Middle frontal gyrus (tissue), 1 donor: ENCODE measurements around the gene ERI3.

Experiments
- DNase-seq: peaks from one replicate; pipeline ENCODE4 v3.0.0-alpha.2; 2015; ENCODE audit warnings: low spot score; ENCODE audit errors: extremely low spot score

Gene ERI3

DNA sequence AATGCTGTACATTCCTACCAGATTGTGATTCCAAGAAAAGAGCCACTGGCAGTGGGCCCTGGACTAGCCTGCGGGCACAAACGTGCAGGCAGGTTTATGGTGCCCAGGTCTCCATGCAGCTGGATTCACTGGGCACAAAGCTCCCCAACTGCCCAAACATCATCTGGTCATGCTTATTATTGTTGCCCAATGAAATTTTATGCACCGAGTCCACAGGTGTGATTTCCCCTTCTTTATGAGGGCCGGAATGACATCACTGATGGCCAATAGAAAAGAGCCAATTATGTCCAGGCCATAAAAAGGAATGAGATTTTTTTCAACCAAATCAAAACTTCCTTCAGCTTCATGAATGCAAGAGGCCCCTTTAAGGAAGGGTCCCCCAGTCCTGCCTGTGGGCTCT lies 66.2 kb downstream of the ERI3 start:
- no peak for DNase-seq

- DNase-seq, result no peak
Observed at GRCh38 chr1:44284184-44284583, 70.9 kb downstream of the ERI3 start.

DNA sequence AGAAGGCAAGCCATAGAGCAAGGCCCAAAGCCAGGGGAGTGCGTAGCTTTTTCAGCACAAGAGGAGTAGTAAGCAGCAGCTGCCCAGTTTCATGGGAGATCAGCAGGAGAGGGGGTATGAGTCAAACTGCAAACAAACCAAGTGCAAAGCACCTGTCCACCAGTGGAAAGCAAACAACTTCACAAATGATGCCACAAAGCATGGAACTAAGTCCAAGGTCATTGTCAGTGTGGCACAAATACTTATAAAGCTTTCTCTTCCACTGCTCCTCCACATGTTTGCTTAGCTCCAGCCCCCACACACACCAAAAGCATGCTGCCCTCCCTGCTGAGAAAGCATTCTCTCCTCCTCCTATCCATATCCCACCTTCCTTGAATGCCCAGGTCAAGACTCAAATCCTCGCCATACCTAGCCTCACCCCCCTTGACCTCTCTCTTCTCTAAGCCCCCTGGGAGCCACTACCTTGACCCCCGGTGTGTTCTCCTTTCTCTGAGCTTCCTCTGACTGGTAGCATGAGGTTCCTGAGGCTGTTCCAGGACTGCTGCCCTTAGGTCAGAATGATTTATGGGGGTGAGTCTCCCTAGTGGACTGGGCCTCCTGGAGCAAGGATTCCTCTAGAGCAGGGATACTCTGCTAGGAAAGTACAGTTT lies 71.4 kb downstream of the ERI3 start:
- DNase-seq, result no peak

GRCh38 chr1:44282704-44283426 lies 72.2 kb downstream of the ERI3 start:
- DNase-seq, result no peak

GRCh38 chr1:44281962-44282703 lies 72.9 kb downstream of the ERI3 start:
- DNase-seq, result no peak

- no peak for DNase-seq
Observed at GRCh38 chr1:44276901-44277300, 78.2 kb downstream of the ERI3 start.

DNA sequence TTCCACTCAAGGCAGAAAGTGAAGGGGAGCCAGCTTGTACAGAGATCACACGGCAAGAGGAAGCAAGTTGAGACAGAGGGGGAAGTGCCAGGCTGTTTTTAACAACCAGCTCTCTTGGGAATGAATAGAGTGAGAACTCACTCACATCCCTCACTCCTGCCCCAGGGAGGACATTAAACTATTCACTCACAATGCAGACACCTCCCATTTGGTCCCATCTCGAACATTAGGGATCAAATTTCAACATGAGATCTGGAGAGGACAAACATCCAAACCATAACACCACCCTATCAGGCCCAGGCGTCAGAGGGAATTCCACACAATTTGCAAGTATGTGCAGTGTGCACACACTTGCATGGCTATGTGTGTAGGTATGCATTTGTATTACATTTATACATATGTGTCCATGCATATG lies 79.1 kb downstream of the ERI3 start:
- DNase-seq, result no peak

GRCh38 chr1:44275296-44275962 lies 79.6 kb downstream of the ERI3 start:
- DNase-seq, result no peak

DNA sequence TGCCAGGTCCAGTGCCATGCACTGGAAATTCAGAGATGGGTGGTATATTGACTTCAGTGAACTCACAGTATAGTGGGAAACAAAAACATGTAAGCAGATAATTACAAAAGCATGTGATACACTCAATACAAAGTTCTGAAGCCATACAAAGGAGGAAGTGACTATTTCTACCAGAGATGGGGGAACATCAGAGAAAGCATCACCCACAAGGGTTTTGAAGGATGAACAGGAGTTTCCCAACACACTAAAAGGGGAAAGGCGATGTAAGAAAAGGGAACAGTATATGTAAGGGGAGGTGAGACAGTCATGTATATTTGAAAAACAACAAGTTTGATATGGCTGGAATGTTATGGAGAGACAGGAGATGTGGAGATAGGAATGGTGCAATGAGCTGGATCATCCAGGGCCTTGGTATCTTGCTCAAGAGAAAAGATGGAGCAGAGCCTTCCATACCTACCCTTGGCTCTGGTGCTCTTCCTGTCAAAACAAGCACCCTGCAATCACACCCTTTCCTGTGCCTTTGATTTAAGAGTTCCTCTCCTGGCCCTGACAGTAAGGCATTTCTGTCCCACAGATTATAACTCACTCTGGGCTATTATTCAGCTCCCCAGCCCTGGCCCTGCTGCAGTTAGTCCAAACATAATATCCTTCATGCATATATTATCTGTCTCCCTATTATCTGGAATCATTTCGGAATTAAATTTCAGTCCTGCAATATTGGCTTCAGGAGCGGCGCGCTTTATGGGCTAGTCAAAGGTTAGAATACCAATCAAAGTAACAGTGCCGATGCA lies 81.3 kb downstream of the ERI3 start:
- DNase-seq, result no peak

DNA sequence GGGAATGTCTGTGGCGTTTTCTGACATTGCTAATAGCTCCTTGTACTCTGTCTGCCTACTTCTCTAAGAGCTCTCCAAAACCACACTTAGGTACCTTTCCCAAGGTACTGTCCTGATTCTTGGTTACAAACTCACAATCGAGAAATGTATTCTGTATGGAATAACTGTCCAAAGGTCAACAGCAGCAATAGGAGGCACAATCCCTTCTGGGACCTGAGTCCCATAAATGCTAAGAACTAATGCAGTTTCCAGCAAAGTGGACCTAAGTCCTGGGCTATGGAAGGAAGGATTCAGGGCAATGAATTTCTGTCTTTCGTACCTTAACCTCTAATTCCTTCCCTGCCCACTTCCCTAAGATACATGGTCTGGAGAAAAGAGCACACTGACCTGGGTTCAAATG lies 82.1 kb downstream of the ERI3 start:
- DNase-seq, result no peak

DNA sequence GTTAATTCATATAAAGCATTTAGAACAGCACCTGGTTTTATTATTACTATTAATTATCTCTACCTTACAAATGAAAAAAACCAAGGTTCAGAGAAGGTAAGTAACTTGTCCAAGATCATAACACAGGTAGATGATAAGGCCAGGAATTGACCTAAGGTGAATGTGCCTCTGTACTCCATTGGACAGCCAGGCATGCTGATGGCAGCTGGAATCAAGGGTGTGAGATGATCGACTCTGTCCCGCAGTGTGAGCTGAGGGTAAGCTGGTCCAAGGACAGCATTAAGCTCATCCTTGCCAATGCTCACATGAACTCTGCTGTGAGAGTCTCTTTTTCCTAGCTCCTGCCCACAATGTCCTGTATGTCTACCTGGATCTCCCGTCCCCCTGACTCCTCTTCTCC lies 83.4 kb downstream of the ERI3 start:
- DNase-seq, result no peak

- peak; percentile 6 for DNase-seq
Observed at GRCh38 chr1:44270686-44271628, 84.1 kb downstream of the ERI3 start.

GRCh38 chr1:44268054-44268453 lies 87.0 kb downstream of the ERI3 start:
- DNase-seq, result no peak

DNA sequence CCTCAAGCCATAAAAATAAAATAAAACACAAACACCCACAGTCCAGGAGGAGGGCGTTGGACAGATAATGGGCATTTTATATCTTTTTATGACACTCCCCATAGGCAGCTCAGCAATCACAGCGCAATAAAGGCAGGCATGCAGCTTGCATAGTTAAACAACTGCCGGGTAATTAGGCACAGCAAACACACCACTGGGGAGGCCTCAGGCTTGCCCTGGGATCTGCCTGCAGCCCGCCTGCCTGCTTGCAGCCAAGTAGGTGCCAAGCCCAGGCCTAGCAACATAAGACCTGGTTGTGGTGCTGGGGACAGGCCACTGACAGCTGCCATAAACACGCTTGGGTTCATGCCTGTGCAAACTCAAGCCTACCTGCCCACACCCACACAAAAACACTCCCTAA lies 87.6 kb downstream of the ERI3 start:
- DNase-seq, result no peak

DNA sequence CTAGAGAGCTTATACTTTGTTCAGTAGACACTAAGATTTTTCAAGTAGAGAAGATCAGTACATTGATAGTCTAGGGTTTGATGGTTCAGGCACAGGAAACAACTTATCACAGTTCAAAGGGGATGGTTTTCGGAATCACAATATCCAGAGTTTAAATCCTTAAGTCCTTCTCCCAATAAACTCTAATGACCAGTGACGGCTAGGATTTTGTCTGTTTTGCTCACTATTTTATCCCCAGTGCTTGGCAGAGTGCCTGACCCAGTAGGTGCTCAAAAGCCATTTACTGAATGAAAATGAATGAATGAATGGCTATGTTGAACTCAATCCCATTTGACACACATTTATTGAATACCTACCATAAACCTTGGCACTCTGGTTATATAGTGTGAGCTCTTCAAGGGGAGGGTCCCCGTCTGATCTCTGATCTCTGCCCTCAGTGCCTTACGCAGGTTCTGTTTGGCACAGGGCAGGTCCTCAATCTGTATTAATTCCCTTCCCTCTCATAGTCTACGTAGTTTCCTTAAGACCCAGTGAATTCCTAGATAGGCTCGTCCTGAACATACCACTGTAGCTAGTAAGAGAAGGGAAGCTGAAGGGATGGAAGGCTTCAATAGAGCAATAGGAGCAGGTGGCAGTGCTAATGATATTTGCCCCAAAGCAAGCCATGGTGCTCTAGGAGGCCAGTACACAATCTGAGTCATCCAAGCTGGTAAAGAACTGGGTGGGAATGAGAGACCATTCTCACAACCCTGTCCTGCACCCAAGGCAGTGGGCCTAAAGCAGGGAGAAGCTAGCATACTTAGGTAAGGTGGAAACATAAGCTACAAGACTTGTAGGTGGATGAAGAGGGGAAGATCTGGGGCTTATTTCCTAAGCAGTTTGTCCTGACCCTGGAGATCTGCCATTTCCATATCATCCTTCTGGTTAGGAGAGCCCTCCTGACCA lies 88.4 kb downstream of the ERI3 start:
- DNase-seq, result no peak

DNA sequence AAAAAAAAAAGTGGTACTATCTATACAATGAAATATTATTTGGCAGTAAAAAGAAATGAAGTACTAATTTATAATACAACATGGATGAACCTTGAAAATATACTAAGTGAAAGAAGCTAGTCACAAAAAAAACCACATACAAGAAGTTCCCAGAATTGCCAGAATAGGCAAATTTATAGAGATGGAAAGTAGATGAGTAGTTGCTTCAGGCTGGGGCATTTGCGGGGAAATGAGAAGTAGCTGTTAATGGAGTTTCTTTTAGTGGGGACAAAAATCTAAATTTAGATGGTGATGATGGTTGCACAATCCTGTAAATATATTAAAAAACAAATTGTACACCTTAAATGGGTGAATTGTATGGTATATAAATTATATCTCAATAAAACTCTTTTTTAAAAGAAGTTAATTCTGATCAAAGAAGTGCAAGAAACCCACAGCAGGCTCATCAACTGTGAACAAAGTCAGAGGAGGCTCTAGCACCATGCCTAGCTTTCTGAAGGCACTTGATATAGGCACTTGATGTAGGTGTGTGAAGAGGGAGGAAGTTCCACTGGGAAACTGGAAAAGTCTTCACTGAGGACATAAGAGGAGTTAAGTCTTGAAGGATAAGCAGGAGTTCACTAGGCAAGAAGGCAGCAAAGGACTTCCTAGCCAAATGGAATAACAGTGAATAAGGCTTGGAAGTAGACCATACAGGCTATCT lies 89.2 kb downstream of the ERI3 start:
- no peak for DNase-seq

- DNase-seq, result no peak
Observed at GRCh38 chr1:44264451-44264771, 90.6 kb downstream of the ERI3 start.
